Measurements from ENCODE around the gene HDDC2.

Gene HDDC2

GRCh38 chr6:125233202-125233601 lies 68.6 kb downstream of the HDDC2 start:
- no peak for DNase-seq (ENCODE audit: low spot score)

DNA sequence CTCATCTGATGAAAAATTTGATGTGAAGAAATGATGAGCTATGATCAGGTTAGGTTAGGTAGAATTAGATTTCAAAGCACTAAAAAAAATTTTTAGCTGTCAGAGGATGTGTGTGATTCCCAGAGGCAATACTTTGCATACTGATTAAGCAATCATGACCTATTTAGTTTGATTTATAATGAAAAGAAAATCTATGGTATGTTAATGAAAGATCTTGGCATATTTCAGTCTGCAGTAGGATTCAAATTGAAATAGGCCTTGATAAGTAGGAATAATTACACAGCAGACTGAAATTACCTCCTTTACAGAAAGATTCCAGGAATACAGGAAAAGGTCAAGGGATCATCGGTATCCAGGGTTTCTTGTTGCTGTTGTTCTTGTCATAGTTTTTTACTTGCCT lies 69.3 kb downstream of the HDDC2 start:
- no peak for DNase-seq (ENCODE audit: low spot score)

DNA sequence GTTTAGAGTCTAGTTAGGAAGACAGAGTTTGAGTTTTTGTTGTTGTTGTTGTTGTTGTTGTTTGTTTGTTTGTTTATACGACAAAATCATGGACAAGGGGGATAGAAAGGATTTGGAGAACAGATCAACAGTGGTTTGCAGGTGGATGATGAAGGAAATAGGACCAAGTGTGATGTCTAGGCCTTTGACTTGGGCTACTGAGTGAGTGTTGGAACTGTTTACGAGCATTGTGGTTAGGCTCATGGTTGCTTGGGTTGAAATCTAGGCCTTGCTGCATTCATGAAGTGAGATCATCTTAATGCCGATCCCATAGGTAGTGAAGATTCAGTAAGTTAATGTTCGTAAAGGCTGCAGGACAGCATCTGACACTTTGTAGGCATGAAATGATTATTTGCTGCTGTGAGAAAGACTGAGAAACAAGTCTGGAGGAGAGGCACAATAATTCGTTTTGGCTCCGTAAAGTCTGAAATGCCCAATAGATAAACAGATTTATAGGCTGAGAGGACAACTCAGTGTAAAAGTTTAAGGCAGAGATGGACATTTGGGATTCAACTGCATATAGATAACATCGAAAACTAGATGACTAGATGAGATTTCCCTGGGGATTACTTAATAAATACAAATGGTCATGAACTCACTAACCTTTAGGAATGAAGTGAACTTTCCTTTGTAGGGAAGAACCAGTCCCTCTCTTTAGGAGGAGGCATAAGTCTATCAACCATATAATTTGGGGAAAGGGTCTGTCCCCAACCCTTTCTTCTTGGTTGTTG lies 70.0 kb downstream of the HDDC2 start:
- no peak for DNase-seq (ENCODE audit: low spot score)

DNA sequence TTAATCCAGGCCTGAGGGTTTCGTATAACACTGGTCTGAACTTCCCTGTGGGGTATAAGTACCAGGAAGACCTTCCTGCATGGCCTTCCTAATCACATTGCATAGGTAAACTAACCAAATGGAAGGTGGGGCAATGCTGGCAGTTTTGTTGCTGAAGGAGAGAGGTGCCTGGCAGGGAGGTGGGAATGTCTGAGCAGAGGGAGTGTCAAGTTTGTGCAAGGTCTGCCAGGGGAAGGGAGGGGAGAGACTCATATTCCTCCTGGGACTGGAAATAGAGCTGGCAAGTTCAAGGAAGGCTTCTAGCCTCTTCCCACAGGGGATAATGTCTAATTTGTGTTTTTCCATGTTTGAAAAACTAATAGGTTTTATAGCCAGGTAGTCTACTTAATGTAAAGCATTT lies 70.6 kb downstream of the HDDC2 start:
- no peak for DNase-seq (ENCODE audit: low spot score)

- no peak for DNase-seq (ENCODE audit: low spot score)
These were observed 71.1 kb downstream of the HDDC2 start for GRCh38 chr6:125230674-125231073.

DNA sequence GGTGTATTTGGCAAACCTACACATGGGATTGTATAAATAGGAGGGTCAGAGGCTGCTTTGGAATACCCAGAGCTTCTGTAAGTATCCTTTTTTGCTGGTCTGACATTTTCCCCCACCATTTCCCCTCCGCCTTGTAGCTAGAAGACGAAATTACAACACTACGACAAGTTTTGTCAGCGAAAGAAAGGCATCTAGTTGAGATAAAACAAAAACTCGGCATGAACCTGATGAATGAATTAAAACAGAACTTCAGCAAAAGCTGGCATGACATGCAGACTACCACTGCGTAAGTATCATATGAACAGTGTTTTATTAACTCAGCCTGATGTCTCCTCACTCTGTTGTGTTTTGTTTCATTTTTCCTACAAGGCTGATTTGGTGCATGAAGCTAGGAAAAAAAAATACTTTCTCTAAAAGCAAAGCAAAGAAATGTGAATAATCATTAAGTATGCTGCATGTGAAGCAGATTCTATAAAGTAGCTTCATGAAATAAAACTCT lies 72.7 kb downstream of the HDDC2 start:
- DNase-seq (ENCODE audit: low spot score), result no peak

DNA sequence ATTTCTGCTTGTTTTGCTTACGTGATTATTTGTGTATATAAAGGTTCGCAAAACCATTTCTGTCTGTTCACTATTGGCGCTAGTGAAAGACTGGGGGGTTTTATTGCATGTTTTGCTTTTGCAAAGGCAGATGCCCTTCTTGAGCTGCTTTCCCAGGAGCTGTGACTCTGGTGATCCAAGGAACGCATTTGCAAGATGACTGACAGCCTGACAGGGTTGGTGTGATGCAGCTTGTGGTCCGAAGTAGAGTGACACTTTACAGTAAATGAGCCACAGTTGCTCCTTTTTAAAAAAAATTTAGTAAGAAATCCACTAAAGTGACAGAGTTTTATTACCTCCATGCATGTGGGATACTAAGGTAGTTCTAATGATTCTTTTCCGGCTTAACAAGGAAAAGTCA lies 74.5 kb downstream of the HDDC2 start:
- no peak for DNase-seq (ENCODE audit: low spot score)
